ENCODE data around the gene CLDND1. TPM values are rescaled to one million over a fixed set of nuclear protein-coding genes. Genes with fewer than 3 reads are reported as not detected.

CLDND1 gene
- total and polyA plus RNA-seq, 2 of the 4 experiments (the other 2 are of a cell fraction), result 75.8 to 78.3 TPM

- intact Hi-C loops (cut with micrococcal nuclease), result no loop called here
- WGBS, 2 experiments (ENCODE audit: extremely low coverage in 2 of 2, insufficient read length in 1 of 2), result no CpG with 5 or more reads among the region's 2 CpGs
- Histone ChIP-seq H3K4ac (ENCODE audit: low read depth, low read length) (no peak overlapping the region), H3K27ac (ENCODE audit: insufficient read depth, low read length) (no peak overlapping the region), H3K36me3 (ENCODE audit: control insufficient read depth, insufficient read depth, low read length) (no peaks in the 10 kb centered on the region), H3K27me3 (ENCODE audit: control insufficient read depth, insufficient read depth, low read length) (no peaks in the 10 kb centered on the region), H2BK15ac (ENCODE audit: low read depth, low read length) (no peak overlapping the region), H3K18ac (ENCODE audit: low read depth, low read length) (no peak overlapping the region), H3K4me3 (ENCODE audit: insufficient read depth, low read depth, low read length) (no peak overlapping the region), H2BK20ac (ENCODE audit: low read depth, low read length) (no peak overlapping the region), H3K9ac (ENCODE audit: low read depth, low read length) (no peak overlapping the region), H3K14ac (replicated peaks; ENCODE audit: low read depth, low read length) (no peak overlapping the region), H3K4me2 (ENCODE audit: low read depth, low read length) (no peak overlapping the region), H2AK9ac (replicated peaks; ENCODE audit: low read depth, low read length, poor library complexity) (no peak overlapping the region), H3K79me1 (ENCODE audit: low read depth in 1 of 2, low read length in 2 of 2) (no peaks in the 10 kb centered on the region), H4K8ac (ENCODE audit: low read depth in 2 of 2, low read length in 2 of 2) (no peak overlapping the region), H3K56ac (ENCODE audit: extremely low read depth, insufficient read depth, low read length) (no peak overlapping the region), H4K91ac (ENCODE audit: insufficient read depth, low read depth, low read length) (no peak overlapping the region), H4K20me1 (ENCODE audit: insufficient read depth, low read length) (no peaks in the 10 kb centered on the region), H3K9me3 (ENCODE audit: control insufficient read depth, insufficient read depth, low read length) (no peaks in the 10 kb centered on the region), H3K9me1 (ENCODE audit: insufficient read depth, low read length) (no peaks in the 10 kb centered on the region), H2BK5ac (ENCODE audit: low read depth, low read length, poor library complexity, severe bottlenecking) (no peak overlapping the region), H2AK5ac (ENCODE audit: low read depth, low read length) (no peak overlapping the region), H2AFZ (replicated peaks; ENCODE audit: low read length, poor library complexity) (no peak overlapping the region), H3K4me1 (ENCODE audit: control insufficient read depth, insufficient read depth, low read length) (no peaks in the 10 kb centered on the region), H4K5ac (ENCODE audit: low read depth, low read length) (no peak overlapping the region), H2BK120ac (ENCODE audit: low read depth, low read length) (no peak overlapping the region), H3K23ac (ENCODE audit: low read depth, low read length) (no peak overlapping the region)
- dilution Hi-C loops (cut with HindIII; ENCODE audit: low sequenced_read_pairs, unreplicated experiment), result no loop called here
- DNase-seq (no peak), ATAC-seq (ENCODE audit: low read depth) (no peak)
- POLR2A ChIA-PET (ENCODE audit: unreplicated experiment), result no interaction called here
- BruUV-seq (replicated peaks), result no TSS peak
- TF ChIP-seq POLR2A (IDR thresholded peaks at IDR 0.05; ENCODE audit: low read depth, low read length) (no peak), CEBPB (IDR thresholded peaks at IDR 0.05; ENCODE audit: low read depth, low read length) (no peak), MAFK (IDR thresholded peaks at IDR 0.05; ENCODE audit: low read depth, low read length) (no peak), NFE2L2 (IDR thresholded peaks at IDR 0.05; ENCODE audit: low read depth, low read length) (no peak), RCOR1 (IDR thresholded peaks at IDR 0.05; ENCODE audit: insufficient replicate concordance, low read length) (no peak), CHD1 (IDR thresholded peaks at IDR 0.05; ENCODE audit: low read depth, low read length) (no peak), MAZ (IDR thresholded peaks at IDR 0.05; ENCODE audit: borderline replicate concordance, low read depth, low read length) (no peak), RFX5 (IDR thresholded peaks at IDR 0.05; ENCODE audit: low read depth, low read length) (no peak)
- TF ChIP-seq, protein P1, sequence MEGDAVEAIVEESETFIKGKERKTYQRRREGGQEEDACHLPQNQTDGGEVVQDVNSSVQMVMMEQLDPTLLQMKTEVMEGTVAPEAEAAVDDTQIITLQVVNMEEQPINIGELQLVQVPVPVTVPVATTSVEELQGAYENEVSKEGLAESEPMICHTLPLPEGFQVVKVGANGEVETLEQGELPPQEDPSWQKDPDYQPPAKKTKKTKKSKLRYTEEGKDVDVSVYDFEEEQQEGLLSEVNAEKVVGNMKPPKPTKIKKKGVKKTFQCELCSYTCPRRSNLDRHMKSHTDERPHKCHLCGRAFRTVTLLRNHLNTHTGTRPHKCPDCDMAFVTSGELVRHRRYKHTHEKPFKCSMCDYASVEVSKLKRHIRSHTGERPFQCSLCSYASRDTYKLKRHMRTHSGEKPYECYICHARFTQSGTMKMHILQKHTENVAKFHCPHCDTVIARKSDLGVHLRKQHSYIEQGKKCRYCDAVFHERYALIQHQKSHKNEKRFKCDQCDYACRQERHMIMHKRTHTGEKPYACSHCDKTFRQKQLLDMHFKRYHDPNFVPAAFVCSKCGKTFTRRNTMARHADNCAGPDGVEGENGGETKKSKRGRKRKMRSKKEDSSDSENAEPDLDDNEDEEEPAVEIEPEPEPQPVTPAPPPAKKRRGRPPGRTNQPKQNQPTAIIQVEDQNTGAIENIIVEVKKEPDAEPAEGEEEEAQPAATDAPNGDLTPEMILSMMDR (conservative IDR thresholded peaks at IDR 0.05; ENCODE audit: low read depth, low read length), result no peak
- CTCF ChIA-PET, result interaction anchor here (1.1 kb wide), 1 partner anchor 14 kb away, joined by 3 read pairs; no protein-coding TSS in a partner anchor
- in situ Hi-C loops (cut with MboI; ENCODE audit: low sequenced_read_pairs), result loop anchor here (25.0 kb wide), 1 partner anchor 230 kb away; no protein-coding TSS in a partner anchor
These were observed 45.1 kb upstream of the CLDND1 start for GRCh38 chr3:98567666-98568270.

All from IMR-90 (cell line).